H1 (cell line): ENCODE results near the gene SMIM5. TPM values are rescaled to one million over a fixed set of nuclear protein-coding genes. Genes with fewer than 3 reads are reported as not detected.

Experiments used
- CHD1 ChIP-seq: IDR thresholded peaks from 2 replicates; pipeline ENCODE4 v1.6.1; 2012; ENCODE audit warnings: low read depth, low read length, improper control_type of control experiment
- EGR1 ChIP-seq: IDR thresholded peaks from 2 replicates; pipeline ENCODE4 v1.6.1; 2011; ENCODE audit warnings: low read depth, low read length, borderline replicate concordance
- EZH2 ChIP-seq: fragments of 200-600 bp; sonication (generic); IDR thresholded peaks from 2 replicates; pipeline ENCODE4 v1.7.1; 2012; ENCODE audit warnings: low read depth, mild to moderate bottlenecking, moderate library complexity, low read length, inconsistent platforms; ENCODE audit not compliant: severe bottlenecking
- HDAC6 ChIP-seq: IDR thresholded peaks from one replicate; pipeline ENCODE4 v1.7.1; 2012; ENCODE audit warnings: low read depth, mild to moderate bottlenecking, inconsistent platforms, low read length, moderate library complexity
- POLR2A ChIP-seq, 2 experiments: IDR thresholded peaks; 1 replicate in 1 of 2; 2 replicates in 1 of 2; pipeline ENCODE4 v1.6.1; 2011; ENCODE audit warnings: low read depth in 2 of 2, low read length in 2 of 2, mild to moderate bottlenecking in 2 of 2; ENCODE audit errors: control extremely low read depth in 1 of 2
- RAD21 ChIP-seq, 2 experiments: IDR thresholded peaks in 1 of 2; conservative IDR thresholded peaks in 1 of 2; 2 replicates each; pipeline ENCODE4 v1.6.1; 2011; ENCODE audit warnings: low read depth in 2 of 2, low read length in 2 of 2, improper control_type of control experiment in 1 of 2, inconsistent platforms in 1 of 2, mild to moderate bottlenecking in 1 of 2, moderate library complexity in 1 of 2
- RNF2 ChIP-seq: fragments of 200-900, 300-1000 bp; sonication (generic); IDR thresholded peaks from 2 replicates; pipeline ENCODE4 v1.7.1; 2016; ENCODE audit warnings: borderline replicate concordance, low read depth, mild to moderate bottlenecking, antibody characterized with exemption, low read length; ENCODE audit not compliant: poor library complexity, severe bottlenecking; ENCODE audit errors: missing control alignments
- SIX5 ChIP-seq: IDR thresholded peaks from 2 replicates; pipeline ENCODE4 v1.6.1; 2011; ENCODE audit warnings: mild to moderate bottlenecking, low read depth, low read length
- TCF12 ChIP-seq: IDR thresholded peaks from 2 replicates; pipeline ENCODE4 v1.6.1; 2011; ENCODE audit warnings: low read depth, mild to moderate bottlenecking, low read length
- polyA plus RNA-seq, 7 experiments: library from polyadenylated mRNA; depleted of rRNA in 3 of 7; stranded (reverse) in 5 of 7; unstranded in 2 of 7; fragments of >200 nt in 5 of 7; fragments of 200-250 nt in 2 of 7; gene quantifications; 1 replicate in 5 of 7; 2 replicates in 1 of 7; 4 replicates in 1 of 7; pipeline versions ENCODE4 v1.2.1 to v1.2.3, GENCODE V29; 2011 to 2013; ENCODE audit warnings: missing spikeins in 2 of 7, mixed read lengths in 2 of 7
- total RNA-seq: library from RNA; stranded (reverse); fragmentation: NEBNext Ultra II Directional; extraction: Animal tissue kit (Norgen Biotek cat#: 25700); gene quantifications from 2 replicates; pipeline ENCODE4 v1.2.1, GENCODE V29; 2021

Gene SMIM5
- total and polyA plus RNA-seq, 2 of the 8 experiments (the other 6 are each of a cell fraction or from before 2014, with no cell fraction given), result not detected

DNA sequence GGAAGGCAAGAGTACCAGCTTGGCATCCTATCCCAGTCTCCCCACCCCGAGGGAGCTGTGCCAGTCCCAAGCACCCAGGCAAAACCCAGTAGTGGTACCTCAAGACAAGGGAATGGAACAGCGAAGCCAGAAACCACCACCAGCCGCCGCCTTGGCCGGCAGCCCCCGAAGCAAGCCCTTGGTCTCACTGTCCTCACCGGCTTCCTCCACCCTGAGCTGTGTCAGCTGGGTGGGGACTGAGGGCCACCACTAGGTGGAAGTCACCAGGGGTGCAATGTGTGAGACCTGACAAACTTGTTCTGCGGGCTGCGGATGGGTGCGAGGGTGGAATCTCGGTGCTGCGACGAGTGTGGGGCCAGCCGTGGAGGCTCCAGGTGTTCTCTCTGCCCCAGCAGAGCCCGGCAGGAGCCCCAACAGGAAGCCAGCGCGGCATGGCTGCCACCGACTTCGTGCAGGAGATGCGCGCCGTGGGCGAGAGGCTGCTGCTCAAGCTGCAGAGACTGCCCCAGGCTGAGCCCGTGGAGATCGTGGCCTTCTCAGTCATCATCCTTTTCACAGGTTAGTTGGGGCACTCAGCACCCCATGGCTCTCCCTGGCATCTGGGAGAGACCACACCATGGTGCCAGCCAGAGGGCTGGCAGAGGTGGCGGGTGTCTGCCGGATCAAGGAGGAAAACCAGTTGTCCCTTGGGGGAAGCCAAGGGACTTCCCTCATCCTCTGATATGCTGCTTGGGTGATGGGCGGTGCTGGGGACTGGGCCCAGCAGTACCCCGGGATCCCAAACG is 6.7 kb downstream of the SMIM5 start (continued):
- TF ChIP-seq RAD21 (IDR thresholded peaks at IDR 0.05 in 1 of 2, conservative IDR thresholded peaks at IDR 0.05 in 1 of 2; ENCODE audit: low read depth in 2 of 2, low read length in 2 of 2) (no peak), TCF12 (no peak), POLR2A (IDR thresholded peaks at IDR 0.05; ENCODE audit: control extremely low read depth in 1 of 2, low read depth in 2 of 2, low read length in 2 of 2) (no peak), EGR1 (no peak), EZH2 (no peak), RNF2 (no peak), HDAC6 (no peak), SIX5 (no peak), CHD1 (no peak)
